ENCODE results near the gene SMPDL3A.

The SMPDL3A gene

DNA sequence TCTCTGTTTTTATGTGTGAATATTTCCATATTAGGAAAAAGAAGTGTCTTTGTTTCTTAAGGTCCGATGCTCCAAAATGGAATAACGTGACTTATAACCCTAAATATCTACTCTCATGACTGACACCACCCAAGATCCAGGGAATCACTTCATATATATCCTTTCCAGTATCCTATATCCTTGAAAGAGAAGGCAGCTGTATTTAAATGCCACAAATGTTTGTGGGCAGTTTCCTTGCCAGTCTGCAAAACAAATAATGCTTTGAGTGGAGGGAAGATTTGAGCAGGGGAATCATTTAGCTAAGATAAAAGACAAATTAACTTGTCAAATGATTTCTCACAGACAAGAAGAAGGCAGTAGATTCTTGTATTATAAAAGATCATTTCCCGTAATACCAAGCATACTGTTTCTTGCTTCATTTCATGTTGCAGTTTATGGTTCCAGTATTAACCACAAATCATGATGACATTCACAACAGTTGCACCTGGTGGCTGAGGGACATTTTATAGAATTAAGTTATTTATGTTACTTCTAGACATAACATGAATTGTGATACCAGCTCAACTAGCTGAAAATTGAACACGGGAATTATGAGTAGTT, 39.5 kb upstream of the SMPDL3A start:
- no peak for DNase-seq (ENCODE audit: low spot score)
- in situ Hi-C loops (cut with MboI; ENCODE audit: low sequenced_read_pairs, unreplicated experiment): loop anchor here (10.0 to 25.0 kb wide), 2 partner anchors 85 to 563 kb away; no protein-coding TSS in a partner anchor
- TF ChIP-seq CTCF (IDR thresholded peaks at IDR 0.05; ENCODE audit: borderline replicate concordance, control extremely low read depth, extremely low read depth, insufficient read depth, missing control alignments): no peak

DNA sequence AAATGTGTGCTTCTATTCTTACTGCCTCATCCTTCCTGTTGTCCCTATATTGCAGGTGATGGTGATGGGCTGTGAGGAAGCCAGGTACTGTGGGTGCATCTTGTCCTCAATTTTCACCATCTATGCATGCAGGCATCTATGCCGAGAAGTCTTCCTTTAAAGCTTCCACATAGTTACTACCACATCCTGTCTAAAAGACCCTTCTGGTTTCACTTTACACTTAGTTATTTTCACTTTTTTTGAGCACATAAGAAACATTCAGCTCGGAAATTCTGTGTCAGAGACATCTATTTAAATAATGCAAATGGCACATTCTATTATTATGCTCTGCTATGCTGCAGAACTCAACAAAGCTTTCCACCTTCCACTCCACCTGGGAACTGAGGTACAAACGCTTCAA, 37.7 kb upstream of the SMPDL3A start:
- in situ Hi-C loops (cut with MboI; ENCODE audit: low sequenced_read_pairs, unreplicated experiment): no loop called here
- DNase-seq (ENCODE audit: low spot score): no peak
- no peak for TF ChIP-seq CTCF (IDR thresholded peaks at IDR 0.05; ENCODE audit: borderline replicate concordance, control extremely low read depth, extremely low read depth, insufficient read depth, missing control alignments)

- in situ Hi-C loops (cut with MboI; ENCODE audit: low sequenced_read_pairs, unreplicated experiment): no loop called here
- TF ChIP-seq CTCF (IDR thresholded peaks at IDR 0.05; ENCODE audit: borderline replicate concordance, control extremely low read depth, extremely low read depth, insufficient read depth, missing control alignments): no peak
- DNase-seq (ENCODE audit: low spot score): no peak
These were observed 36.6 kb upstream of the SMPDL3A start for GRCh38 chr6:122752459-122752858.

DNA sequence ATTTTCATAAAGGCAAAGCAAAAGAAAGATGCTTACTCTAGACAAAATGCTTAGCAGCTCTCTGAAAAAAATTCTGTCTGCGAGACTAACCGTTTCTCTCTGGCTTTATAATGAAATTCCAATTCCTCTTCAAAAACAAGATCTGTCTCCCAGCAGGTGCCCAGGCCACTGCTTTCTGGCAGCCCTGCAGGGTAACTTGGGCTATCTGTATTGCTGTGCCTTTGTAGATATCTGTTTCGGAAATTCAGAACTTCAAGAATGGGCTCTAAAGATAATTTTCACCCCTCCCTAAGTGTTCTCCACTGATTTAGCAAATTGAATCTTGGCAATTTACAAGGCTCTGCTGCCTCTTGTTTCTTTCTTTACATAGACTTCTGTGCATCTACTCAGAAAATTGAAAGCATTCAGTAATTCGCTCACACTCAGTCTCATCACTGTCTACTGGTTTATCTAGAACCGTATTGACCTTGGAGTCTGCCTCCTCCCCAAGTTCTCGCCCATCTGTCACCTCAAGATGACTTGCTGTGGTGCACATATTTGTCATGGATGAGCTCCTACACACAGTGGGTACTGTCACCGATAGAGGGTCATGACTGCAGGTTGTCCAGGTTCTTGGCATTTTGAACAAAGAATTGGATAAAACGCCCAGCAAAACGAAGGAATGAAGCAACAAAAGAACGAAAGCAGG, 35.9 kb upstream of the SMPDL3A start:
- TF ChIP-seq CTCF (IDR thresholded peaks at IDR 0.05; ENCODE audit: borderline replicate concordance, control extremely low read depth, extremely low read depth, insufficient read depth, missing control alignments): no peak
- DNase-seq (ENCODE audit: low spot score): no peak
- in situ Hi-C loops (cut with MboI; ENCODE audit: low sequenced_read_pairs, unreplicated experiment): no loop called here

DNA sequence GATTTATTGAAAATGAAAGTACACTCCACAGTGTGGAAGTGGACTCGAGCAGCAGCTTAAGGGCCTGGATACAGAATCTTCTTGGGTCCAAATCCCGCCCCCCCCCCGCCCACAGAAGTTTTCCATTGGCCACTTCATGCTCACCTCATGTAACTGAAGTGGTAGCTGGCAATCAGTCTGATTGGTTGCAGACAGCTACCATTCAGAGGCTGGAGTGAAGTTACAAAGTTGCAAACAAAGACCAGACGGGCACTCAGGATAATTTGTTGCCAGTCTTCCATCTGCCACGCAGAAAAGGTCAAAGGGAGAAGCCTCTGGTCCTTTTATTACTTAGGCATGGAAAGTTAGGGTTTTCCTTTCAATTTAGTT, 35.4 kb upstream of the SMPDL3A start:
- TF ChIP-seq CTCF (IDR thresholded peaks at IDR 0.05; ENCODE audit: borderline replicate concordance, control extremely low read depth, extremely low read depth, insufficient read depth, missing control alignments): no peak
- no peak for DNase-seq (ENCODE audit: low spot score)
- in situ Hi-C loops (cut with MboI; ENCODE audit: low sequenced_read_pairs, unreplicated experiment): no loop called here

- in situ Hi-C loops (cut with MboI; ENCODE audit: low sequenced_read_pairs, unreplicated experiment): no loop called here
- no peak for TF ChIP-seq CTCF (IDR thresholded peaks at IDR 0.05; ENCODE audit: borderline replicate concordance, control extremely low read depth, extremely low read depth, insufficient read depth, missing control alignments)
- no peak for DNase-seq (ENCODE audit: low spot score)
These were observed 34.8 kb upstream of the SMPDL3A start for GRCh38 chr6:122754191-122754731.

Measured in GM13976 (cell line).